NB4 (cell line): ENCODE data around the gene CXCL3.

Experiments used
- DNase-seq: peaks from one replicate; pipeline ENCODE4 v3.0.0; 2010; ENCODE audit warnings: low read depth
- H3K4me3 ChIP-seq: one replicate; pipeline ENCODE4 v1.5.1; 2011; ENCODE audit warnings: mild to moderate bottlenecking, low read depth, low read length, moderate library complexity
- MAX ChIP-seq: IDR thresholded peaks from 2 replicates; pipeline ENCODE4 v1.6.1; 2011; ENCODE audit warnings: low read depth, low read length
- MYC ChIP-seq: IDR thresholded peaks from 2 replicates; pipeline ENCODE4 v1.6.1; 2011; ENCODE audit warnings: low read depth, low read length
- POLR2A ChIP-seq: IDR thresholded peaks from 2 replicates; pipeline ENCODE4 v1.6.1; 2011; ENCODE audit warnings: mild to moderate bottlenecking; ENCODE audit not compliant: insufficient read length; ENCODE audit errors: extremely low read depth
- TF ChIP-seq, protein P1 (sequence below): IDR thresholded peaks from one replicate; pipeline ENCODE4 v1.5.1; 2012; ENCODE audit warnings: low read depth, low read length

Gene CXCL3

GRCh38 chr4:74062953-74063352 is 24.5 kb upstream of the CXCL3 start:
- no peak overlapping the region for H3K4me3 ChIP-seq
- no peak for DNase-seq
- TF ChIP-seq, protein P1, sequence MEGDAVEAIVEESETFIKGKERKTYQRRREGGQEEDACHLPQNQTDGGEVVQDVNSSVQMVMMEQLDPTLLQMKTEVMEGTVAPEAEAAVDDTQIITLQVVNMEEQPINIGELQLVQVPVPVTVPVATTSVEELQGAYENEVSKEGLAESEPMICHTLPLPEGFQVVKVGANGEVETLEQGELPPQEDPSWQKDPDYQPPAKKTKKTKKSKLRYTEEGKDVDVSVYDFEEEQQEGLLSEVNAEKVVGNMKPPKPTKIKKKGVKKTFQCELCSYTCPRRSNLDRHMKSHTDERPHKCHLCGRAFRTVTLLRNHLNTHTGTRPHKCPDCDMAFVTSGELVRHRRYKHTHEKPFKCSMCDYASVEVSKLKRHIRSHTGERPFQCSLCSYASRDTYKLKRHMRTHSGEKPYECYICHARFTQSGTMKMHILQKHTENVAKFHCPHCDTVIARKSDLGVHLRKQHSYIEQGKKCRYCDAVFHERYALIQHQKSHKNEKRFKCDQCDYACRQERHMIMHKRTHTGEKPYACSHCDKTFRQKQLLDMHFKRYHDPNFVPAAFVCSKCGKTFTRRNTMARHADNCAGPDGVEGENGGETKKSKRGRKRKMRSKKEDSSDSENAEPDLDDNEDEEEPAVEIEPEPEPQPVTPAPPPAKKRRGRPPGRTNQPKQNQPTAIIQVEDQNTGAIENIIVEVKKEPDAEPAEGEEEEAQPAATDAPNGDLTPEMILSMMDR: no peak
- TF ChIP-seq MAX (no peak), POLR2A (no peak), MYC (no peak)

- H3K4me3 ChIP-seq: no peak overlapping the region
- TF ChIP-seq MYC (no peak), POLR2A (no peak), MAX (no peak)
- TF ChIP-seq, protein P1: no peak
- DNase-seq: no peak
These were observed 22.9 kb upstream of the CXCL3 start for GRCh38 chr4:74061430-74061829.

DNA sequence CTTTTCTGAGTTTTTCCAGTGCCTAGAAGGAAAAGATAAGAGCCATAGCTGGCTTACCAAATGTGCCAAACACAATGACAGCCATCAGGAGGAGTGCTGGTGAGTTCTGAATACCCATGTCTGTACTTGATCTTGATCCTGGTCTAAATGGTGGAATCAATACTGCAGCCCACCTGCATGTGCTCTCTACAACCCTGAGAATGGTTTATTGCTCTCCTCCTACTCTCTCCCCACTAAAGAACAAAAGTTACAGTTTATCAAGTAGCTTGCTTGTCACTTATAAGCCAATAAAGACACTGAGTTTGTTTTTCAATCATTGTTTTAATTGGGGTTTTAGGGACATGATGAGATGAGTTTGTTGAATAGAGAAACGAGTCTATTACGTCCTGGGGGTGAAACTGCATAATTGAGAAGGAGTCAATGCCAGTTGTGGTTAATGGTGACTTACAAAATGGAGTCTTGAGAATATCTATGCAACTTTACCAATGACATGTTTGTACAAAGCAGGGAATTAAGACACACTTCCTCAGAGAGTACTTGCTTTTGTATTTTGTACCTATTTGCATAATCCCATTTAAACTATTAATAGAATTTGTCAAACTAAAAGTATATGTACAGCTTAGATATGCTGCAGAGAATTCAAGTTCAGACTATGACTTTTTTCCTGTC is 20.8 kb upstream of the CXCL3 start:
- H3K4me3 ChIP-seq: no peak overlapping the region
- no peak for TF ChIP-seq POLR2A
- no peak for TF ChIP-seq MAX
- TF ChIP-seq, protein P1: no peak
- no peak for TF ChIP-seq MYC
- no peak for DNase-seq

DNA sequence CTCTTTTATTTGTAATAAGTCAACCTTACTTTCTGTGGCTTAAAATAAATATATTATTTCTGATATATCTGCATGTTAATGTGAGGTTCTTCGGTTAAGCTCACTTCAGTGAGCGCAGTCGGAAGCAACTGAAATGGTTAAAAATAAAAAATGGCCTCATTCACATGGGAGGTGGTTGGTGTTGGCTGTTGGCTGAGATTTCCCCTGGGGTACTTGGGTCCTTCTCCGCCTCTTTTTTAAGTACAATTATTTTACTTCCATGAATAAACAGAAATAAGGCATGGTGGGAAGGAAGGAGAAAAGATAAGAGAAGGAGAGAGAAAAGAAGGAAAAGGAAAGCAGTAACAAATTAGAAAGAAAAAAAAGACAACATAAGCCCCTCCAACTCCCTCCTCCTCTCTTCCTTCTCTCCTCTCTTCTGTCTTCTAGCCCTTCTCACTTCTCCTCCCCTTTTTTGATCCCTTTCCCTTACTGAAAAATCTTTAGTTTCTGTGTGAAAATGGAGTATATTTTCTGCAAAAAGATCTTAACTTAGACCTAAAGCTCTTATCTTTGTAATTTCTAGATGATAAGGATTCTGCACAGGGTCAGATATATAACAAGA is 19.7 kb upstream of the CXCL3 start:
- DNase-seq: no peak
- TF ChIP-seq, protein P1: no peak
- no peak for TF ChIP-seq POLR2A
- TF ChIP-seq MYC: no peak
- no peak for TF ChIP-seq MAX
- H3K4me3 ChIP-seq: no peak overlapping the region

DNA sequence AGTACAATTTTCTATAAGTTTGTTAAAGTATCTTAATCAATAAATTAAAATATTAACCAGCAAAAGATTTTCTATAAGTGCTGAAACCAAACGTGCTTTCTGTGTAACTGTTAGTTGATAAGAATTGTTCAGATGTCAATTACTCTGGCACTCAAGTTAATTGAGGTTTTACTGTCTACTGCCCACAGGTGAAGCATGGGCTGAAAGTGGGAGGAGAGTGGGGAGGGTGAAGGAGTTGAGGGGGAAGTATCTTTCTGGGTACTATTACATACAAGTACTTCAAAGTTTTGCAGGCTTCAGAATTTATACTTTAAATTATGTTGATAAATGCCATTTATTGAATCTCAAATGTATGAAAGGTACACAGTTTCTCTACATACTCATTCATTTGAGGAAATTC is 19.1 kb upstream of the CXCL3 start:
- TF ChIP-seq MYC (no peak), MAX (no peak), POLR2A (no peak)
- TF ChIP-seq, protein P1: no peak
- DNase-seq: peak; percentile 39
- no peak overlapping the region for H3K4me3 ChIP-seq
